HCT116 (cell line): Measurements from ENCODE around the gene CLIC3. TPM values are rescaled to one million over a fixed set of nuclear protein-coding genes. Genes with fewer than 3 reads are reported as not detected.

Experiments used
- ATAC-seq: fragments of 200-7000 bp; cut with Tn5 transposase; 2 replicates; pipeline ENCODE4 v1.9.1; 2020; ENCODE audit warnings: mild to moderate bottlenecking, moderate library complexity
- BruUV-seq: library from RNA; stranded (reverse); fragments of 400-500 nt; replicated peaks from 2 replicates; lab custom pipeline; 2021; lab: Mats Ljungman, UMichigan
- CTCF ChIA-PET: fragments of 300-600 bp; sonication (Branson Sonifier 250); formaldehyde crosslinking; loops from one replicate; lab custom pipeline; 2021; ENCODE audit warnings: antibody characterized with exemption; lab: Charles Lee
- POLR2A ChIA-PET: fragments of 300-600, 350-600 bp; sonication (Branson Sonifier 250); formaldehyde crosslinking; loops from one replicate; lab custom pipeline; 2021; ENCODE audit warnings: antibody characterized with exemption; lab: Charles Lee
- RAD21 ChIA-PET, 2 experiments: fragments of 300-600 bp; sonication (Branson Sonifier 250); formaldehyde crosslinking; loops; one replicate each; lab custom pipeline; 2023; ENCODE audit warnings: low total read pairs in 2 of 2; ENCODE audit not compliant: uncharacterized antibody in 2 of 2, unreplicated experiment in 2 of 2, low non-redundant PET in 1 of 2; lab: Charles Lee
- DNase-seq: peaks from one replicate; pipeline ENCODE4 v3.0.0-alpha.2; 2010; ENCODE audit warnings: low read depth, low spot score
- H2AFZ ChIP-seq: fragments of 200-600 bp; shearing (Covaris generic), sonication (generic); 2 replicates; pipeline ENCODE4 v1.6.1; 2017; ENCODE audit warnings: low read depth, mixed run types, mixed read lengths, antibody characterized with exemption, low read length; ENCODE audit not compliant: poor library complexity, severe bottlenecking
- H3K27ac ChIP-seq: 2 replicates; pipeline ENCODE4 v1.5.1; 2012; ENCODE audit warnings: low read depth, low read length
- H3K27me3 ChIP-seq: fragments of 200-600 bp; sonication (generic); 2 replicates; pipeline ENCODE4 v1.6.1; 2016; ENCODE audit warnings: mixed run types, low read length, mixed read lengths; ENCODE audit not compliant: insufficient read depth
- H3K36me3 ChIP-seq, 2 experiments: fragments of 200-500 bp in 1 of 2; fragments of 200-600 bp in 1 of 2; sonication (Bioruptor generic) in 1 of 2; sonication (generic) in 1 of 2; 2 replicates each; pipeline versions ENCODE4 v1.5.1 to v1.6.1; 2014 to 2016; ENCODE audit warnings: low read length in 2 of 2, inconsistent platforms in 1 of 2, mixed read lengths in 1 of 2, mixed run types in 1 of 2; ENCODE audit not compliant: insufficient read depth in 2 of 2, control insufficient read depth in 1 of 2
- H3K4me1 ChIP-seq, 2 experiments: fragments of 200-600 bp in 1 of 2; sonication (generic) in 1 of 2; 2 replicates each; pipeline versions ENCODE4 v1.5.1 to v1.6.1; 2012 to 2017; ENCODE audit warnings: low read length in 2 of 2, inconsistent platforms in 1 of 2, mild to moderate bottlenecking in 1 of 2, mixed read lengths in 1 of 2, mixed run types in 1 of 2, moderate library complexity in 1 of 2; ENCODE audit not compliant: insufficient read depth in 2 of 2, control insufficient read depth in 1 of 2
- H3K4me2 ChIP-seq: fragments of 200-600 bp; sonication (generic); 2 replicates; pipeline ENCODE4 v1.6.1; 2017; ENCODE audit warnings: mixed run types, low read length, mixed read lengths
- H3K4me3 ChIP-seq, 2 experiments: fragments of 200-600 bp in 1 of 2; sonication (generic) in 1 of 2; replicated peaks in 1 of 2; 2 replicates each; pipeline ENCODE4 v1.5.1; 2011 to 2016; ENCODE audit warnings: low read length in 2 of 2, control low read depth in 1 of 2, low read depth in 1 of 2, mild to moderate bottlenecking in 1 of 2, mixed read lengths in 1 of 2, mixed run types in 1 of 2
- H3K79me2 ChIP-seq: fragments of 200-600 bp; sonication (generic); 2 replicates; pipeline ENCODE4 v1.6.1; 2017; ENCODE audit warnings: mild to moderate bottlenecking, mixed run types, low read length, moderate library complexity, mixed read lengths; ENCODE audit not compliant: insufficient read depth
- H3K9ac ChIP-seq: fragments of 200-600 bp; sonication (generic); 2 replicates; pipeline ENCODE4 v1.6.1; 2016; ENCODE audit warnings: low read length, mixed read lengths
- H3K9me2 ChIP-seq: fragments of 200-600 bp; sonication (generic), shearing (Covaris generic); 2 replicates; pipeline ENCODE4 v1.6.1; 2017; ENCODE audit warnings: mixed run types, mild to moderate bottlenecking, moderate library complexity; ENCODE audit not compliant: insufficient read depth
- H3K9me3 ChIP-seq, 2 experiments: fragments of 200-500 bp in 1 of 2; fragments of 200-600 bp in 1 of 2; sonication (Bioruptor generic) in 1 of 2; sonication (generic) in 1 of 2; 2 replicates each; pipeline ENCODE4 v1.6.1; 2014 to 2017; ENCODE audit warnings: low read length in 2 of 2, mixed read lengths in 2 of 2, inconsistent platforms in 1 of 2, low read depth in 1 of 2, mild to moderate bottlenecking in 1 of 2, mixed run types in 1 of 2, moderate library complexity in 1 of 2; ENCODE audit not compliant: control insufficient read depth in 1 of 2, insufficient read depth in 1 of 2
- H4K20me1 ChIP-seq: fragments of 200-600 bp; sonication (generic), shearing (Covaris generic); 2 replicates; pipeline ENCODE4 v1.6.1; 2017; ENCODE audit warnings: mixed run types, mild to moderate bottlenecking, moderate library complexity; ENCODE audit not compliant: insufficient read depth
- CBX3 ChIP-seq: IDR thresholded peaks from 2 replicates; pipeline ENCODE4 v1.6.1; 2012; ENCODE audit warnings: low read depth
- CTCF ChIP-seq, 3 experiments: fragments of 200-600 bp in 1 of 3; sonication (generic) in 1 of 3; IDR thresholded peaks in 2 of 3; conservative IDR thresholded peaks in 1 of 3; 2 replicates each; pipeline ENCODE4 v1.5.1; 2012 to 2017; ENCODE audit warnings: low read depth in 2 of 3, low read length in 2 of 3, antibody characterized with exemption in 1 of 3, borderline replicate concordance in 1 of 3, control low read depth in 1 of 3, mild to moderate bottlenecking in 1 of 3, mixed read lengths in 1 of 3, mixed run types in 1 of 3, moderate library complexity in 1 of 3; ENCODE audit not compliant: insufficient read depth in 1 of 3
- EGR1 ChIP-seq: IDR thresholded peaks from 2 replicates; pipeline ENCODE4 v1.6.1; 2012; ENCODE audit warnings: low read depth
- ELF1 ChIP-seq: IDR thresholded peaks from 2 replicates; pipeline ENCODE4 v1.6.1; 2012; ENCODE audit warnings: low read depth, borderline replicate concordance
- EZH2 ChIP-seq: fragments of 200-600 bp; sonication (generic); IDR thresholded peaks from 2 replicates; pipeline ENCODE4 v1.6.1; 2017; ENCODE audit warnings: antibody characterized with exemption, mixed run types
- JUND ChIP-seq: IDR thresholded peaks from 2 replicates; pipeline ENCODE4 v1.6.1; 2012
- MAX ChIP-seq: IDR thresholded peaks from 2 replicates; pipeline ENCODE4 v1.6.1; 2012
- POLR2AphosphoS5 ChIP-seq: IDR thresholded peaks from 2 replicates; pipeline ENCODE4 v1.6.1; 2011; ENCODE audit warnings: mild to moderate bottlenecking, low read depth, low read length, moderate library complexity
- RAD21 ChIP-seq: IDR thresholded peaks from 2 replicates; pipeline ENCODE4 v1.6.1; 2012; ENCODE audit warnings: low read depth, mild to moderate bottlenecking
- REST ChIP-seq: IDR thresholded peaks from 2 replicates; pipeline ENCODE4 v1.6.1; 2012; ENCODE audit warnings: low read depth
- SIN3A ChIP-seq: IDR thresholded peaks from 2 replicates; pipeline ENCODE4 v1.6.1; 2012; ENCODE audit warnings: low read depth
- SP1 ChIP-seq: IDR thresholded peaks from 2 replicates; pipeline ENCODE4 v1.6.1; 2012; ENCODE audit warnings: low read depth
- TCF7L2 ChIP-seq: IDR thresholded peaks from 2 replicates; pipeline ENCODE4 v1.7.0; 2011; ENCODE audit warnings: borderline replicate concordance, inconsistent platforms; ENCODE audit not compliant: insufficient read depth, insufficient read length; ENCODE audit errors: extremely low read depth
- ZBTB33 ChIP-seq: IDR thresholded peaks from 2 replicates; pipeline ENCODE4 v1.6.1; 2011; ENCODE audit warnings: mild to moderate bottlenecking, low read length, moderate library complexity; ENCODE audit not compliant: insufficient replicate concordance; ENCODE audit errors: extremely low read depth
- ZNF274 ChIP-seq: fragments of 200-500 bp; sonication (Bioruptor generic); IDR thresholded peaks from 2 replicates; pipeline ENCODE4 v1.6.1; 2014; ENCODE audit warnings: mild to moderate bottlenecking, low read depth, low read length, inconsistent platforms
- intact Hi-C: fragments of 100-400 bp; cut with micrococcal nuclease; formaldehyde crosslinking; loops from 2 replicates; pipeline ENCODE4 v1.10.0; 2022
- total RNA-seq: library from RNA; stranded (reverse); gene quantifications from one replicate; pipeline ENCODE4 v1.2.1, GENCODE V29; 2021; ENCODE audit not compliant: unreplicated experiment

The CLIC3 gene
- total RNA-seq, 1 experiment from 2014 or later: 8.4 TPM

GRCh38 chr9:136968333-136969127 is 27.8 kb downstream of the CLIC3 start:
- RAD21 ChIA-PET: no interaction called here
- BruUV-seq: no TSS peak
- H3K4me3 ChIP-seq: no peak overlapping the region
- no peak overlapping the region for H2AFZ ChIP-seq
- H3K9me2 ChIP-seq: no peaks in the 10 kb centered on the region
- no peak for ATAC-seq
- TF ChIP-seq ZNF274 (no peak), ELF1 (no peak), ZBTB33 (no peak), RAD21 (no peak), SP1 (no peak), POLR2AphosphoS5 (no peak), SIN3A (no peak), EZH2 (no peak), CTCF (IDR thresholded peaks at IDR 0.05 in 2 of 3, conservative IDR thresholded peaks at IDR 0.05 in 1 of 3; ENCODE audit: borderline replicate concordance in 1 of 3, insufficient read depth in 1 of 3, low read depth in 2 of 3, low read length in 2 of 3) (no peak), REST (no peak), CBX3 (no peak), JUND (no peak), MAX (no peak), EGR1 (no peak), TCF7L2 (no peak)
- no peak overlapping the region; the same call in 1 of the 2 replicates for H3K27ac ChIP-seq
- no peaks in the 10 kb centered on the region for H3K79me2 ChIP-seq
- POLR2A ChIA-PET: interaction anchor here (1.2 kb wide), 1 partner anchor 10 kb away, joined by 5 read pairs; no protein-coding TSS in a partner anchor
- peaks cover 11 to 24% of the 10 kb centered on the region in 2 experiments for H3K4me1 ChIP-seq
- H3K4me2 ChIP-seq: no peak overlapping the region
- H3K9me3 ChIP-seq: no peaks in the 10 kb centered on the region
- no peak for DNase-seq
- CTCF ChIA-PET: no interaction called here
- no peaks in the 10 kb centered on the region for H3K36me3 ChIP-seq
- H3K9ac ChIP-seq: no peak overlapping the region
- H3K27me3 ChIP-seq: no peaks in the 10 kb centered on the region
- intact Hi-C loops: no loop called here
- H4K20me1 ChIP-seq: no peaks in the 10 kb centered on the region
